ENCODE measurements around the gene PROSER3. TPM values are rescaled to one million over a fixed set of nuclear protein-coding genes. Genes with fewer than 3 reads are reported as not detected.

PROSER3 gene
- total and polyA plus RNA-seq, 2 of the 13 experiments (the other 11 are each of a cell fraction or from before 2014, with no cell fraction given): 5.1 to 5.7 TPM

- DNase-seq (ENCODE audit: low spot score) (no peak), ATAC-seq (no peak), FAIRE-seq (no peak)
- ChIA-PET CTCF (ENCODE audit: low intra/inter-chr PET ratio, low total read pairs) (no interaction called here), POLR2A (interaction anchor here (1.3 kb wide), 1 partner anchor 16 kb away, joined by 5 read pairs; no protein-coding TSS in a partner anchor)
- TF ChIP-seq ARNT (IDR thresholded peaks at IDR 0.05) (no peak), AGO2 (optimal IDR thresholded peaks at IDR 0.05; ENCODE audit: low read depth, low read length) (peak; percentile 22), CBFB (CRISPR knock-in tag; IDR thresholded peaks at IDR 0.05) (no peak), PHF8 (CRISPR knock-in tag; IDR thresholded peaks at IDR 0.05) (no peak), ISL2 (CRISPR knock-in tag; IDR thresholded peaks at IDR 0.05) (no peak), RBFOX2 (IDR thresholded peaks at IDR 0.05; ENCODE audit: low read depth, low read length) (0 out of 2 replicates have a peak, but pooled peaks have one; percentile 47)
- in situ Hi-C loops (cut with HindIII; ENCODE audit: extremely low pct_ligation_motif_present, low pct_unique_long_range_greater_than_20kb): no loop called here
- H3K36me3 ChIP-seq (replicated peaks in 1 of 2; ENCODE audit: control insufficient read depth in 1 of 2, insufficient read depth in 2 of 2, low read length in 2 of 2): peaks cover 3 to 24% of the 10 kb centered on the region in 2 experiments; a peak in 3 of 5 replicates
- no peaks in the 10 kb centered on the region for H3K9me3 ChIP-seq (ENCODE audit: low read length)
- H3K4me1 ChIP-seq (ENCODE audit: insufficient read depth, low read length): peaks cover 20% of the 10 kb centered on the region
- no peak overlapping the region for H2AFZ ChIP-seq (ENCODE audit: low read length)
- H3K9ac ChIP-seq (ENCODE audit: insufficient read depth, low read depth, low read length): no peak overlapping the region
- H3K27me3 ChIP-seq (ENCODE audit: control insufficient read depth in 1 of 2, insufficient read depth in 2 of 2, low read length in 2 of 2): no peaks in the 10 kb centered on the region
- intact Hi-C loops (cut with micrococcal nuclease; ENCODE audit: unreplicated experiment): no loop called here
- H3K4me3 ChIP-seq (replicated peaks in 1 of 3; ENCODE audit: insufficient read depth in 1 of 3, low read depth in 2 of 3, low read length in 3 of 3): no peak overlapping the region
- H3K4me2 ChIP-seq (ENCODE audit: low read depth, low read length): no peak overlapping the region
- no TSS peak for BruUV-seq (replicated peaks)
- no peaks in the 10 kb centered on the region for H4K20me1 ChIP-seq (ENCODE audit: insufficient read depth, low read length)
- no peak overlapping the region for H3K27ac ChIP-seq (ENCODE audit: extremely low read length, insufficient read depth, low read length)
- WGBS (ENCODE audit: low lambda C conversion rate): 97% methylated on average over 39 of the region's 74 CpGs
- peaks cover 6% of the 10 kb centered on the region for H3K79me2 ChIP-seq (ENCODE audit: insufficient read depth, low read length)
Observed at GRCh38 chr19:35755550-35756376, 2.2 kb upstream of the PROSER3 start.

- H4K20me1 ChIP-seq (ENCODE audit: insufficient read depth, low read length): no peaks in the 10 kb centered on the region
- FAIRE-seq (no peak), ATAC-seq (no peak), DNase-seq (ENCODE audit: low spot score) (no peak)
- WGBS (ENCODE audit: low lambda C conversion rate): 98% methylated on average over 32 of the region's 52 CpGs
- peaks cover 3 to 28% of the 10 kb centered on the region in 2 experiments; a peak in 4 of 5 replicates for H3K36me3 ChIP-seq (replicated peaks in 1 of 2; ENCODE audit: control insufficient read depth in 1 of 2, insufficient read depth in 2 of 2, low read length in 2 of 2)
- H3K9me3 ChIP-seq (ENCODE audit: low read length): no peaks in the 10 kb centered on the region
- H3K4me1 ChIP-seq (ENCODE audit: insufficient read depth, low read length): peaks cover 20% of the 10 kb centered on the region
- H3K79me2 ChIP-seq (ENCODE audit: insufficient read depth, low read length): peaks cover 6% of the 10 kb centered on the region
- in situ Hi-C loops (cut with HindIII; ENCODE audit: extremely low pct_ligation_motif_present, low pct_unique_long_range_greater_than_20kb) (no loop called here), intact Hi-C loops (cut with micrococcal nuclease; ENCODE audit: unreplicated experiment) (no loop called here)
- ChIA-PET CTCF (ENCODE audit: low intra/inter-chr PET ratio, low total read pairs) (no interaction called here), POLR2A (interaction anchor here (0.7 to 1.5 kb wide), 5 partner anchors 8 to 16 kb away, joined by 3 to 17 read pairs (median 5); partner anchors contain the start of genes LIN37, PSENEN and U2AF1L4)
- peak within 1 kb of the TSS; percentile 65 to 83 (median 79) for H3K4me3 ChIP-seq (replicated peaks in 1 of 3; ENCODE audit: insufficient read depth in 1 of 3, low read depth in 2 of 3, low read length in 3 of 3)
- H2AFZ ChIP-seq (ENCODE audit: low read length): no peak within 1 kb of the TSS
- peak within 1 kb of the TSS; percentile 86 for H3K4me2 ChIP-seq (ENCODE audit: low read depth, low read length)
- H3K9ac ChIP-seq (ENCODE audit: insufficient read depth, low read depth, low read length): peak within 1 kb of the TSS; percentile 74
- H3K27me3 ChIP-seq (ENCODE audit: control insufficient read depth in 1 of 2, insufficient read depth in 2 of 2, low read length in 2 of 2): no peaks in the 10 kb centered on the region
- H3K27ac ChIP-seq (ENCODE audit: extremely low read length, insufficient read depth, low read length): peak within 1 kb of the TSS; percentile 79
- BruUV-seq (replicated peaks): no TSS peak
- TF ChIP-seq NR2F1 (CRISPR knock-in tag; IDR thresholded peaks at IDR 0.05) (no peak), POLR2G (IDR thresholded peaks at IDR 0.05; ENCODE audit: low read depth, low read length) (0 out of 2 replicates have a peak, but pooled peaks have one; percentile 21), TFAP4 (IDR thresholded peaks at IDR 0.05; ENCODE audit: borderline replicate concordance, low read depth) (no peak), E2F2 (CRISPR knock-in tag; IDR thresholded peaks at IDR 0.05; ENCODE audit: borderline replicate concordance) (no peak)
Observed at GRCh38 chr19:35756377-35757230, 1.4 kb upstream of the PROSER3 start, which contains the start of gene HSPB6. TSS of gene HSPB6 (minus strand) at chr19:35757029. CDS start at chr19:35757008, 21 bp downstream.

Measured in HepG2 (cell line).